Caco-2 (cell line): ENCODE data around the gene REG4. TPM values are rescaled to one million over a fixed set of nuclear protein-coding genes. Genes with fewer than 3 reads are reported as not detected.

Experiments
- BruUV-seq: library from RNA; stranded (reverse); fragments of 400-500 nt; replicated peaks from 2 replicates; lab custom pipeline; 2021; lab: Mats Ljungman, UMichigan
- CTCF ChIA-PET: fragments of 300-600 bp; sonication (Branson Sonifier 250); formaldehyde crosslinking; loops from one replicate; lab custom pipeline; 2022; ENCODE audit warnings: antibody characterized with exemption; lab: Charles Lee
- POLR2A ChIA-PET: fragments of 300-600 bp; sonication (Branson Sonifier 250); formaldehyde crosslinking; loops from one replicate; lab custom pipeline; 2022; ENCODE audit warnings: antibody characterized with exemption; lab: Charles Lee
- DNase-seq, 2 experiments: peaks; one replicate each; pipeline versions ENCODE4 v3.0.0 to v3.0.0-alpha.2; 2020 to 2022
- H3K27me3 ChIP-seq: replicated peaks from 2 replicates; pipeline ENCODE4 v1.6.0; 2011; ENCODE audit warnings: low read length; ENCODE audit not compliant: control insufficient read depth, insufficient read depth
- H3K36me3 ChIP-seq: 2 replicates; pipeline ENCODE4 v1.5.1; 2011; ENCODE audit warnings: low read length; ENCODE audit not compliant: control insufficient read depth, insufficient read depth
- H3K4me1 ChIP-seq: fragments of 250-450 bp; sonication (Bioruptor Pico); 2 replicates; pipeline ENCODE4 v1.5.1; 2020; ENCODE audit warnings: mild to moderate bottlenecking
- H3K4me3 ChIP-seq: 2 replicates; pipeline ENCODE4 v1.5.1; 2011; ENCODE audit warnings: low read depth, mild to moderate bottlenecking, control low read depth, low read length
- H3K9me3 ChIP-seq: fragments of 250-450 bp; sonication (Bioruptor Pico); 2 replicates; pipeline ENCODE4 v1.5.1; 2020; ENCODE audit warnings: mild to moderate bottlenecking, moderate library complexity
- H3K27ac Mint-ChIP-seq: one replicate; pipeline ENCODE4 v1.8.0; 2022; ENCODE audit warnings: mixed read lengths; ENCODE audit not compliant: unreplicated experiment
- H3K27me3 Mint-ChIP-seq: one replicate; pipeline ENCODE4 v1.8.0; 2022; ENCODE audit warnings: mixed read lengths; ENCODE audit not compliant: insufficient read depth, unreplicated experiment
- H3K36me3 Mint-ChIP-seq: one replicate; pipeline ENCODE4 v1.8.0; 2022; ENCODE audit warnings: mild to moderate bottlenecking, mixed read lengths; ENCODE audit not compliant: insufficient read depth, unreplicated experiment
- H3K4me1 Mint-ChIP-seq: one replicate; pipeline ENCODE4 v1.8.0; 2022; ENCODE audit warnings: low read depth, mixed read lengths; ENCODE audit not compliant: unreplicated experiment
- H3K4me3 Mint-ChIP-seq: one replicate; pipeline ENCODE4 v1.8.0; 2022; ENCODE audit warnings: mild to moderate bottlenecking, moderate library complexity, mixed read lengths; ENCODE audit not compliant: unreplicated experiment
- H3K9me3 Mint-ChIP-seq: one replicate; pipeline ENCODE4 v1.8.0; 2022; ENCODE audit warnings: mixed read lengths; ENCODE audit not compliant: unreplicated experiment
- intact Hi-C: fragments of 100-400 bp; cut with micrococcal nuclease; formaldehyde crosslinking; loops from one replicate; pipeline ENCODE4 v1.10.0; 2022; ENCODE audit not compliant: unreplicated experiment
- total RNA-seq: library from RNA; stranded (reverse); gene quantifications from 2 replicates; pipeline ENCODE4 v1.2.3, GENCODE V29; 2022
- TF ChIP-seq, protein P1 (sequence below), 2 experiments: fragments of 200-600 bp in 1 of 2; IDR thresholded peaks; 1 replicate in 1 of 2; 2 replicates in 1 of 2; pipeline versions ENCODE4 v1.5.1 to v1.8.0; 2011 to 2022; ENCODE audit warnings: antibody characterized with exemption in 1 of 2, control low read depth in 1 of 2, inconsistent platforms in 1 of 2, low read depth in 1 of 2, low read length in 1 of 2, mild to moderate bottlenecking in 1 of 2, moderate library complexity in 1 of 2; ENCODE audit not compliant: insufficient read depth in 1 of 2, severe bottlenecking in 1 of 2, unreplicated experiment in 1 of 2

The REG4 gene
- total RNA-seq, 1 experiment from 2014 or later = 8.0 TPM

DNA sequence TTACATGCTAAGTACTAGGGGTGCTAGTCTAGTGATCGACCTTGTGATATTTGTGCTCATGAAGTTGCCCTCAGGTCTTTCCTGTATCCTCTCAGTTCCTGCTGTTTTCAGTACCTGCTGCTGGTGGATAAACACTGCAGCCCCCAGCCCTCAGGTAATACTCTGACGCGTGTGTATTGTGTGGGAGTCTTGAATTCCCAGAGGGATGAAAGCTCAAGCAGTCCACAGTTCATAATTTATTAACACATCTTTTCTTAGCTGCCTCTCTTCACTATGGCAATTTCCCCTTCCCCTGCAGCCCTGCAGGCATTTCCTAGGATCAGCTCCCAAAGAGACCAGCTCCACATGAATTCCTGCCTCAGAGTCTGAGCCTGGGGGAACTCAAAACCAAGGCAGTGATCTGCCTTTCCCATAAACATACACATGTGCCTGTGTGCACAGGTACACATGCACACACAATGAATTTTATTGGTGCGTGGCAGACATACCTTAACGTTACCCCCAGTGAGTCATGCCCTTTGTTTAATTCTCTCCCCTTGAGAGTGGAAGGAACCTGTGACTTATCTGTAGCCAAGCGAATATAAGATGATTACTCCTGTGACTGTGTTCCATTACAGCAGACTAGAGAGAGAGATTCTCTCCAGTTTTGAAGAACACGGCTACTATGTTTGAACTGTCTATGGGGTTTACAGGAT, 28.5 kb downstream of the REG4 start:
- no peaks in the 10 kb centered on the region for H3K27me3 Mint-ChIP-seq
- TF ChIP-seq, protein P1, sequence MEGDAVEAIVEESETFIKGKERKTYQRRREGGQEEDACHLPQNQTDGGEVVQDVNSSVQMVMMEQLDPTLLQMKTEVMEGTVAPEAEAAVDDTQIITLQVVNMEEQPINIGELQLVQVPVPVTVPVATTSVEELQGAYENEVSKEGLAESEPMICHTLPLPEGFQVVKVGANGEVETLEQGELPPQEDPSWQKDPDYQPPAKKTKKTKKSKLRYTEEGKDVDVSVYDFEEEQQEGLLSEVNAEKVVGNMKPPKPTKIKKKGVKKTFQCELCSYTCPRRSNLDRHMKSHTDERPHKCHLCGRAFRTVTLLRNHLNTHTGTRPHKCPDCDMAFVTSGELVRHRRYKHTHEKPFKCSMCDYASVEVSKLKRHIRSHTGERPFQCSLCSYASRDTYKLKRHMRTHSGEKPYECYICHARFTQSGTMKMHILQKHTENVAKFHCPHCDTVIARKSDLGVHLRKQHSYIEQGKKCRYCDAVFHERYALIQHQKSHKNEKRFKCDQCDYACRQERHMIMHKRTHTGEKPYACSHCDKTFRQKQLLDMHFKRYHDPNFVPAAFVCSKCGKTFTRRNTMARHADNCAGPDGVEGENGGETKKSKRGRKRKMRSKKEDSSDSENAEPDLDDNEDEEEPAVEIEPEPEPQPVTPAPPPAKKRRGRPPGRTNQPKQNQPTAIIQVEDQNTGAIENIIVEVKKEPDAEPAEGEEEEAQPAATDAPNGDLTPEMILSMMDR (IDR thresholded peaks at IDR 0.05; ENCODE audit: insufficient read depth in 1 of 2, low read depth in 1 of 2, low read length in 1 of 2, severe bottlenecking in 1 of 2, unreplicated experiment in 1 of 2) = no peak
- peaks cover 43% of the 10 kb centered on the region for H3K4me1 ChIP-seq
- no peak overlapping the region for H3K4me3 ChIP-seq
- no peaks in the 10 kb centered on the region for H3K9me3 Mint-ChIP-seq
- no peak for DNase-seq
- ChIA-PET CTCF (interaction anchor here (1.5 kb wide), 1 partner anchor 26 kb away, joined by 4 read pairs; no protein-coding TSS in a partner anchor), POLR2A (no interaction called here)
- no peaks in the 10 kb centered on the region for H3K36me3 ChIP-seq
- H3K4me3 Mint-ChIP-seq = no peak overlapping the region
- no TSS peak for BruUV-seq
- peaks cover 6% of the 10 kb centered on the region for H3K36me3 Mint-ChIP-seq
- no peaks in the 10 kb centered on the region for H3K27me3 ChIP-seq
- no peaks in the 10 kb centered on the region for H3K9me3 ChIP-seq
- peaks cover 43% of the 10 kb centered on the region for H3K4me1 Mint-ChIP-seq
- intact Hi-C loops = loop anchor here (1.0 kb wide), 1 partner anchor 37 kb away; no protein-coding TSS in a partner anchor
- H3K27ac Mint-ChIP-seq = peak overlapping the region; percentile 17

DNA sequence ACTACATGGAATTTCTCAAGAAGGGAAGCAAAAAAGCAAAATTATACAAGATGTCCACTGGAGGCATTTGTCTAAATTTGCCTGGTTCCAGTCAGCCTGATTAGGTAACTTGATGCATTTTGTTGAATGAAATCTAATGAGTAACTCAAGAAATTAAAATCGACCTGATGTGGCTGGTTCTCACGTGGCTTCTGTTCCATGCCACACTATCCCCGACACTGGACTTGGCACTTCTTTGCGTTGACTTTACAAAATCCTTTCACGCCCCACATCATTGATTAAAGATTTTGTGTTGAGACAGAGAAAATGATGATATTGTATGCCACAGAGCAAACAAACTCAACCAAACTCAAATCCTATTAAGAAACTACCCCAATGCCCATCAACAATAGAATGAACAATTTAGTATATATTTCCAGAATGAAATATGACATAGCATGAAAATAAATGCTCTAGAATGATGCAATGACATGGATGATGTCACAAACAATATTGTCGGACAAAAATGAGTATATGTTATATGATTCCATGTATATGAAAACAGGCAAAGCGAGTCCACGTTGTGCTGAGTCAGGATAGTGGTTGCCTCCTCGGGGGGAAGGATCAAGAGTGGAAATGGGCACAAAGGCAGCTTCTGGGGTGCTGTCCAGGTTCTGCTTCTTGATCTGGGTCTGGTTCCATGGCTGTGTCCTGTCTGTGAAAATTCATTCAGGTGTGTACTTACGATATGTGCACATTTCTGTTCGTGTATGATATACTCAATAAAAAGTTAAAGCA, 29.6 kb downstream of the REG4 start:
- peak overlapping the region; percentile 17 for H3K27ac Mint-ChIP-seq
- H3K9me3 Mint-ChIP-seq = no peaks in the 10 kb centered on the region
- H3K27me3 Mint-ChIP-seq = no peaks in the 10 kb centered on the region
- DNase-seq = no peak
- ChIA-PET POLR2A (no interaction called here), CTCF (no interaction called here)
- TF ChIP-seq, protein P1 (IDR thresholded peaks at IDR 0.05; ENCODE audit: insufficient read depth in 1 of 2, low read depth in 1 of 2, low read length in 1 of 2, severe bottlenecking in 1 of 2, unreplicated experiment in 1 of 2) = no peak
- Histone ChIP-seq H3K4me3 (no peak overlapping the region), H3K4me1 (peaks cover 42% of the 10 kb centered on the region), H3K9me3 (no peaks in the 10 kb centered on the region), H3K36me3 (no peaks in the 10 kb centered on the region), H3K27me3 (no peaks in the 10 kb centered on the region)
- intact Hi-C loops = no loop called here
- peaks cover 6% of the 10 kb centered on the region for H3K36me3 Mint-ChIP-seq
- H3K4me3 Mint-ChIP-seq = no peak overlapping the region
- peaks cover 46% of the 10 kb centered on the region for H3K4me1 Mint-ChIP-seq
- no TSS peak for BruUV-seq

DNA sequence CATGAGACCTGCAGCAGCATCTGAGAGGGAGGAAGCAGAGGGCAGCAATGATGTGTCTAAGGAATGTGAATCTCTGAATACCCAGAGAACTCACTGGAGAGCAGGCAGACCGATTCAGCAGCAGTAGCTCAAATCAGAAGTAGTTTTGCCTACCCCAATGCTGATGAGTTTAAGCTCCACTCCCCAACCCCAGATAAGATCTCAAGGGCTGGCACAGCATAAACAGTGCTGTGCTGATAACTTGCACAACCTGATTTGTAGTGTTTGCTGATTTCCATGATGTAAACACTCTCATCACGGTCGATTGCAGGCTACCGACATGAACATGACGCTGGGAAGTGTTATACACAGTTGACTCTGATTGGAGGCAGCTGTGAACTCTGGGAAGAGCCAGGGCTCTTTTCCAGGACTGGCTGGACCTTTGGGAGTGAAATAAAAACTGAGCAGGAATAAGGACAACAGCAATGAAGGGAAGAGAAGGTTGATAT, 31.3 kb downstream of the REG4 start:
- BruUV-seq = no TSS peak

More for the DNA sequence above, 31.3 kb downstream of the REG4 start:
- H3K36me3 ChIP-seq = no peaks in the 10 kb centered on the region
- no peak for DNase-seq
- Mint-ChIP-seq H3K4me1 (peaks cover 48% of the 10 kb centered on the region), H3K9me3 (no peaks in the 10 kb centered on the region), H3K27me3 (no peaks in the 10 kb centered on the region), H3K36me3 (peaks cover 6% of the 10 kb centered on the region), H3K27ac (peak overlapping the region; percentile 80), H3K4me3 (peak overlapping the region; percentile 61)
- no peaks in the 10 kb centered on the region for H3K9me3 ChIP-seq
- no peak overlapping the region for H3K4me3 ChIP-seq
- intact Hi-C loops = no loop called here
- no peaks in the 10 kb centered on the region for H3K27me3 ChIP-seq
- TF ChIP-seq, protein P1 (IDR thresholded peaks at IDR 0.05; ENCODE audit: insufficient read depth in 1 of 2, low read depth in 1 of 2, low read length in 1 of 2, severe bottlenecking in 1 of 2, unreplicated experiment in 1 of 2) = no peak
- CTCF ChIA-PET = interaction anchor here (1.6 kb wide), 1 partner anchor 29 kb away, joined by 3 read pairs; no protein-coding TSS in a partner anchor
- peaks cover 56% of the 10 kb centered on the region for H3K4me1 ChIP-seq
- POLR2A ChIA-PET = no interaction called here
